CD4-positive, alpha-beta T cell (primary cell): ENCODE measurements around the gene RSPRY1. TPM values are rescaled to one million over a fixed set of nuclear protein-coding genes. Genes with fewer than 3 reads are reported as not detected.

Experiments used
- ATAC-seq: fragments of 200-7000 bp; cut with Tn5 transposase; one replicate; pipeline ENCODE4 v1.10.0; 2022; ENCODE audit warnings: mild to moderate bottlenecking; ENCODE audit not compliant: poor library complexity
- CTCF ChIA-PET: fragments of 350-600 bp; sonication (Branson Sonifier 250); formaldehyde crosslinking; loops from one replicate; lab custom pipeline; 2021; ENCODE audit warnings: antibody characterized with exemption, inconsistent platforms; lab: Charles Lee
- POLR2A ChIA-PET: fragments of 350-600 bp; sonication (Branson Sonifier 250); formaldehyde crosslinking; loops from one replicate; lab custom pipeline; 2021; ENCODE audit warnings: antibody characterized with exemption, inconsistent platforms; lab: Charles Lee
- DNase-seq, 14 experiments: peaks; one replicate each; pipeline ENCODE4 v3.0.0-alpha.2; 2013 to 2020; ENCODE audit warnings: mixed read lengths in 2 of 14
- H3K27ac ChIP-seq, 2 donors: one replicate each; pipeline versions ENCODE4 v1.5.1 to v1.7.0; 2013; ENCODE audit warnings: low read length in 2 of 2, low read depth in 1 of 2, mild to moderate bottlenecking in 1 of 2
- H3K27me3 ChIP-seq, 2 experiments: 1 replicate in 1 of 2; 2 replicates in 1 of 2; pipeline versions ENCODE4 v1.6.1 to v1.7.0; 2013; ENCODE audit warnings: low read length in 2 of 2, control low read depth in 1 of 2, mild to moderate bottlenecking in 1 of 2, moderate library complexity in 1 of 2; ENCODE audit not compliant: insufficient read depth in 2 of 2, control insufficient read depth in 1 of 2
- H3K36me3 ChIP-seq: one replicate; pipeline ENCODE4 v1.6.1; 2013; ENCODE audit warnings: low read length, control low read depth; ENCODE audit not compliant: insufficient read depth
- H3K4me1 ChIP-seq: one replicate; pipeline ENCODE4 v1.6.1; 2013; ENCODE audit warnings: low read length, control low read depth; ENCODE audit not compliant: insufficient read depth
- H3K4me3 ChIP-seq: one replicate; pipeline ENCODE4 v1.5.1; 2013; ENCODE audit warnings: mild to moderate bottlenecking, low read length, moderate library complexity
- H3K9me3 ChIP-seq, 2 experiments: 1 replicate in 1 of 2; 2 replicates in 1 of 2; pipeline versions ENCODE4 v1.6.1 to v1.7.0; 2013; ENCODE audit warnings: low read length in 2 of 2, mild to moderate bottlenecking in 2 of 2, control low read depth in 1 of 2, moderate library complexity in 1 of 2; ENCODE audit not compliant: control insufficient read depth in 1 of 2, insufficient read depth in 1 of 2
- H3K27ac Mint-ChIP-seq: one replicate; pipeline ENCODE4 v1.8.0; 2020; ENCODE audit warnings: mixed read lengths
- H3K27me3 Mint-ChIP-seq: one replicate; pipeline ENCODE4 v1.8.0; 2021; ENCODE audit warnings: mixed read lengths
- H3K36me3 Mint-ChIP-seq: one replicate; pipeline ENCODE4 v1.8.0; 2021; ENCODE audit warnings: low read depth, mixed read lengths
- H3K4me1 Mint-ChIP-seq: one replicate; pipeline ENCODE4 v1.8.0; 2021; ENCODE audit warnings: low read depth, mixed read lengths
- H3K4me3 Mint-ChIP-seq: one replicate; pipeline ENCODE4 v1.8.0; 2020; ENCODE audit warnings: mild to moderate bottlenecking, mixed read lengths
- H3K9me3 Mint-ChIP-seq: one replicate; pipeline ENCODE4 v1.8.0; 2020; ENCODE audit warnings: mixed read lengths
- CTCF ChIP-seq: fragments of 200-600 bp; IDR thresholded peaks from one replicate; pipeline ENCODE4 v1.8.0; 2022; ENCODE audit warnings: antibody characterized with exemption, mild to moderate bottlenecking
- intact Hi-C, 2 experiments: fragments of 100-400 bp; cut with DNase I in 1 of 2; cut with micrococcal nuclease in 1 of 2; formaldehyde crosslinking; loops; one replicate each; pipeline versions ENCODE4 v1.15.1 to v1.9.0; 2023 to 2025; cut with DNase I, micrococcal nuclease
- total RNA-seq, 174 experiments: library from RNA in 2 of 174; stranded (reverse) in 2 of 174; gene quantifications; one replicate each; pipeline ENCODE4 v1.2.3 and lab custom pipeline; 2021 to 2026

The RSPRY1 gene
- total RNA-seq, 2 experiments from 2014 or later = 19.9 to 21.3 TPM

GRCh38 chr16:57167538-57167937, 18.6 kb upstream of the RSPRY1 start:
- ChIA-PET POLR2A (interaction anchor here (1.0 to 1.9 kb wide), 2 partner anchors 75 to 84 kb away, joined by 4 to 5 read pairs; partner anchors contain the start of gene CPNE2), CTCF (interaction anchor here (0.7 to 2.2 kb wide), 5 partner anchors 39 to 204 kb away, joined by 3 to 11 read pairs (median 6); partner anchors contain the start of gene CPNE2)
- H3K27me3 Mint-ChIP-seq = no peaks in the 10 kb centered on the region
- no peaks in the 10 kb centered on the region for H3K9me3 Mint-ChIP-seq
- Histone ChIP-seq H3K4me3 (no peak overlapping the region), H3K9me3 (no peaks in the 10 kb centered on the region), H3K36me3 (peaks cover 81% of the 10 kb centered on the region), H3K4me1 (peaks cover 5% of the 10 kb centered on the region), H3K27ac (no peak overlapping the region), H3K27me3 (no peaks in the 10 kb centered on the region)
- H3K27ac Mint-ChIP-seq = no peak overlapping the region
- H3K4me3 Mint-ChIP-seq = no peak overlapping the region
- ATAC-seq = no peak
- no peak for TF ChIP-seq CTCF
- intact Hi-C loops = loop anchor here in 1 of 2 experiments (5.0 kb wide), 1 partner anchor 300 kb away; the partner anchor contains the start of gene SLC12A3
- DNase-seq = no peak
- peaks cover 89% of the 10 kb centered on the region for H3K36me3 Mint-ChIP-seq
- H3K4me1 Mint-ChIP-seq = peaks cover 27% of the 10 kb centered on the region

GRCh38 chr16:57167953-57168352, 18.2 kb upstream of the RSPRY1 start:
- DNase-seq = peak in 4 of 14 experiments; percentile 24 to 84 (median 80)
- no peak overlapping the region for H3K27ac Mint-ChIP-seq
- TF ChIP-seq CTCF = peak; percentile 75
- H3K27ac ChIP-seq = no peak overlapping the region
- H3K4me3 Mint-ChIP-seq = no peak overlapping the region
- peaks cover 89% of the 10 kb centered on the region for H3K36me3 Mint-ChIP-seq
- H3K4me3 ChIP-seq = no peak overlapping the region
- H3K9me3 ChIP-seq = no peaks in the 10 kb centered on the region
- H3K27me3 ChIP-seq = no peaks in the 10 kb centered on the region
- no peaks in the 10 kb centered on the region for H3K27me3 Mint-ChIP-seq
- CTCF ChIA-PET = interaction anchor here (0.7 to 2.2 kb wide), 5 partner anchors 39 to 204 kb away, joined by 3 to 11 read pairs (median 6); partner anchors contain the start of gene CPNE2
- peaks cover 5% of the 10 kb centered on the region for H3K4me1 ChIP-seq
- intact Hi-C loops = loop anchor here (1.0 to 5.0 kb wide), 5 partner anchors 75 to 301 kb away; partner anchors contain the start of genes CPNE2 (in 2 of the 2) and SLC12A3 (in 1 of the 2)
- H3K36me3 ChIP-seq = peaks cover 82% of the 10 kb centered on the region
- POLR2A ChIA-PET = interaction anchor here (1.0 to 1.9 kb wide), 2 partner anchors 75 to 84 kb away, joined by 4 to 5 read pairs; partner anchors contain the start of gene CPNE2
- peak; percentile 98 for ATAC-seq
- peaks cover 27% of the 10 kb centered on the region for H3K4me1 Mint-ChIP-seq
- no peaks in the 10 kb centered on the region for H3K9me3 Mint-ChIP-seq

GRCh38 chr16:57169327-57169726, 16.8 kb upstream of the RSPRY1 start:
- Histone ChIP-seq H3K9me3 (no peaks in the 10 kb centered on the region), H3K4me1 (peaks cover 5% of the 10 kb centered on the region), H3K4me3 (no peak overlapping the region), H3K27me3 (no peaks in the 10 kb centered on the region), H3K27ac (no peak overlapping the region), H3K36me3 (peaks cover 78% of the 10 kb centered on the region)
- DNase-seq (no peak), ATAC-seq (no peak)
- ChIA-PET CTCF (interaction anchor here (0.6 to 1.1 kb wide), 2 partner anchors 85 to 839 kb away, joined by 3 read pairs; no protein-coding TSS in a partner anchor), POLR2A (no interaction called here)
- peaks cover 27% of the 10 kb centered on the region for H3K4me1 Mint-ChIP-seq
- H3K27ac Mint-ChIP-seq = no peak overlapping the region
- intact Hi-C loops = loop anchor here (2.0 to 5.0 kb wide), 2 partner anchors 77 to 302 kb away; partner anchors contain the start of genes CPNE2 (in 1 of the 2) and SLC12A3 (in 1 of the 2)
- peaks cover 87% of the 10 kb centered on the region for H3K36me3 Mint-ChIP-seq
- no peaks in the 10 kb centered on the region for H3K9me3 Mint-ChIP-seq
- no peak for TF ChIP-seq CTCF
- H3K27me3 Mint-ChIP-seq = no peaks in the 10 kb centered on the region
- no peak overlapping the region for H3K4me3 Mint-ChIP-seq
